Astrocyte of the cerebellum (primary cell): ENCODE data around the gene BMPR2.
"Not testable (repeated sequence)": the region's sequence is repeated elsewhere in the genome, so short reads cannot be mapped to it uniquely, and the experiment has no call there.

Experiments
- DNase-seq: peaks from one replicate; pipeline ENCODE4 v3.0.0-alpha.2; 2011; ENCODE audit warnings: low read depth
- H3K4me3 ChIP-seq: 2 replicates; pipeline ENCODE4 v1.5.1; 2011; ENCODE audit warnings: mild to moderate bottlenecking, low read depth, low read length, moderate library complexity
- in situ Hi-C: cut with HindIII; loops from 2 replicates; pipeline ENCODE4 v1.10.0; 2017; ENCODE audit warnings: low sequenced_read_pairs
- TF ChIP-seq, protein P1 (sequence below): IDR thresholded peaks from 2 replicates; pipeline ENCODE4 v1.5.1; 2012; ENCODE audit warnings: low read length, low read depth, moderate library complexity, mild to moderate bottlenecking; ENCODE audit errors: missing control alignments

BMPR2 gene

DNA sequence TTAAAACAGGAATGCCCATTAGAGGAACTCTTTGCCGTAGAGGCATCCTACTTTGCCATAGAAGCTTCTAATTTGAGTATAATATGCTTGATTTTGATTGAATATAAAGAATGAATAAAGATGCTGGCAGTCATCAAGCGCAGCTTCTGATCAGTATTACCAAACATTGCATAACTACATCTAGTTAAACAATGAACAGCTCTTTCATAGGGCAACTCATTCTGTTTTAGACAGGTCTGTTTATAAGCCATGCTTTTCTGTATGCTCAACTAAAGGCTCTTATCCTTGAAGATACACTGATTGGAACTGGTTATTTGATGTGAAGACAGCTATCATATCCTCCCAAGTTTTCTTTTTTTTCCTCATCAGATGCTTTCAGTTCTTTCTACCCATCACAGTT lies 136.0 kb downstream of the BMPR2 start:
- no peak overlapping the region for H3K4me3 ChIP-seq
- TF ChIP-seq, protein P1, sequence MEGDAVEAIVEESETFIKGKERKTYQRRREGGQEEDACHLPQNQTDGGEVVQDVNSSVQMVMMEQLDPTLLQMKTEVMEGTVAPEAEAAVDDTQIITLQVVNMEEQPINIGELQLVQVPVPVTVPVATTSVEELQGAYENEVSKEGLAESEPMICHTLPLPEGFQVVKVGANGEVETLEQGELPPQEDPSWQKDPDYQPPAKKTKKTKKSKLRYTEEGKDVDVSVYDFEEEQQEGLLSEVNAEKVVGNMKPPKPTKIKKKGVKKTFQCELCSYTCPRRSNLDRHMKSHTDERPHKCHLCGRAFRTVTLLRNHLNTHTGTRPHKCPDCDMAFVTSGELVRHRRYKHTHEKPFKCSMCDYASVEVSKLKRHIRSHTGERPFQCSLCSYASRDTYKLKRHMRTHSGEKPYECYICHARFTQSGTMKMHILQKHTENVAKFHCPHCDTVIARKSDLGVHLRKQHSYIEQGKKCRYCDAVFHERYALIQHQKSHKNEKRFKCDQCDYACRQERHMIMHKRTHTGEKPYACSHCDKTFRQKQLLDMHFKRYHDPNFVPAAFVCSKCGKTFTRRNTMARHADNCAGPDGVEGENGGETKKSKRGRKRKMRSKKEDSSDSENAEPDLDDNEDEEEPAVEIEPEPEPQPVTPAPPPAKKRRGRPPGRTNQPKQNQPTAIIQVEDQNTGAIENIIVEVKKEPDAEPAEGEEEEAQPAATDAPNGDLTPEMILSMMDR = no peak
- DNase-seq = no peak
- in situ Hi-C loops = no loop called here

DNA sequence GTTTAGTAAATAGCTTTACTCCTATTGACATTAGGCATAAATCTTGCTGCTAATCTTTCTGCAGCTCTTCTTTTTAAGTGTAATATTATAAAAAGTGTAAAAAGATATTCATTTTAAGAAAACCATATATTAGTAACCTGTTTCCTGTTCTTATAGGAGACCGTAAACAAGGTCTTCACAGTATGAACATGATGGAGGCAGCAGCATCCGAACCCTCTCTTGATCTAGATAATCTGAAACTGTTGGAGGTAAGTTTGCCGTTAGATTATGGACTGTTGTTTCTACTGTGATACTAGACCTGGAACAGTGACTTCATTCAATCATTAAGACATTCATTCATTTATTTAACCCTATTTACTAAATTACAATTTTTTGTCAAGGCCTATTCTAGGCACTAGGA lies 138.6 kb downstream of the BMPR2 start:
- no peak for DNase-seq
- TF ChIP-seq, protein P1 = no peak
- H3K4me3 ChIP-seq = no peak overlapping the region
- in situ Hi-C loops = no loop called here

DNA sequence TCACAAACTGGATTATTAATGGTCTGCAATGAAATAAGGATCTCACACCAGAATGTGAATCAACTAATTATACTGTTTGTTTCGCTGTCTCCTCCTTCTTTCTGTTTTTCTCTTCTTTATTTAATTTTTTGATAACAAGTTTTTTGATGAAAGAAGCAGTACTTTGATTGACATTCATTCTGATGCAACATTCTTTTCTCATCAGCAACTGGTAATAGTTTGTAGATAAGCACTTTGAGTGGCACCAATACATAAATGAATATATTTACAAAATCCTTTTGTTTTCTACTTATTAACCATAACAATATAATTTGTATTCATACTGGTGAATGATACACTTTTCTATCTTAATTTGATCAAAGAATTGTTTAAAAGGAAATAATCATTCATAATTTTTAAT lies 143.3 kb downstream of the BMPR2 start:
- DNase-seq = no peak
- in situ Hi-C loops = no loop called here
- no peak overlapping the region for H3K4me3 ChIP-seq
- TF ChIP-seq, protein P1 = no peak

DNA sequence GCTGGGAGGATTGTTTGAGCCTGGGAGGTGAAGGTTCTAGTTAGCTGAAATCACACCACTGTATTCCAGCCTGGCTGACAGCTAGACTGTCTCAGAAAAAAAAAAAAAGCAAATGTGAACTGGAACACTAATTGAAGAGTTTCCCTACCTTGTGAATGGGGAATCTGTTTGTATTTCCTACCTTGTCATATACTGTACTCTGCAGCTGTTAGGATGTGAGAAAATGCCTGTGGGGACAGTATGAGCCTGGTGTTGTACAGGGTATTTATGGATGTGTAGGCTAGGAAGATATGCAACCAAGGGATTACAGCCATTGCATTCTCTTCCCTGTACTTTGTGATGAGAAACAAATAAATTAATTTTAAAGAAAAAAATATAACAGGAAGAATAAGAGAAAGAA lies 145.3 kb downstream of the BMPR2 start:
- in situ Hi-C loops = no loop called here
- no peak overlapping the region for H3K4me3 ChIP-seq
- no peak for DNase-seq
- TF ChIP-seq, protein P1 = no peak

DNA sequence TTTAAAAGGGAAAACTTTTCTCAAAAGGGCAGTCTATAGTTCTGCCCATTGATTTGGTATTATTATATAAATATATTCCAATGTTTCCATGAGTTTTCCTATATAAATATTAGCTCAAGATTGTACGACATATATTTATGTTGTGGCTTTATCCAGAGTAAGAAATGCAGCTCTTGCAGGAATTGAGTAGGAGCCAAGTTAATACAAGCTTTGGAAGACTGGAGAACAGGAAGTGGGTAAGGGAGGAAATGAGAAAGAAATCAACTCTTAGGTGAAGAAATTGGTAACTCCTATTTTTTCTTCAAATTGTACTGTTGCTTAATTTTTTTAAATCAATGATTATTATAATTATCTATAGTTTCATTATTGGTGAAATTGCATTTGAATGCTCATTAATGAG lies 153.3 kb downstream of the BMPR2 start:
- TF ChIP-seq, protein P1 = no peak
- H3K4me3 ChIP-seq = no peak overlapping the region
- in situ Hi-C loops = no loop called here
- peak; percentile 60 for DNase-seq

DNA sequence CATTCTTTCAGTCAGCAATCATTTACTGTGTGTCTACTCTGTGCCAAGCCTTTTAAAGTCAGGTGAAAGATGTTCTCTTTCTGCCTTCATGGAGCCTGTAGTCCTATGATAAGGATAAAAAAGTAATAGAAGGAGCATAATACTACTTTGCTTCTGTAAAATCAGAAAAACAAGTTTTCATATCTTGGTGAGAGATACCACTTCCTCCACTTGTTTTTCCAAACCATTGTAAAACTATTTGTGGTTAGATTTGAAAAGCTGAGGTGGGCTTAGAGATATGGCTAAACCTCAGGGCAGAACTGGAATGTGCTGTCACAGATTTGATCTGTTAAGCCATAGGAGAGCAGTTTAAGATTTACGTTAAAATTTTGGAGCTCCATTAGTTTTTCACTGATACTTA lies 153.9 kb downstream of the BMPR2 start:
- in situ Hi-C loops = no loop called here
- no peak overlapping the region for H3K4me3 ChIP-seq
- peak; percentile 26 for DNase-seq
- TF ChIP-seq, protein P1 = no peak

DNA sequence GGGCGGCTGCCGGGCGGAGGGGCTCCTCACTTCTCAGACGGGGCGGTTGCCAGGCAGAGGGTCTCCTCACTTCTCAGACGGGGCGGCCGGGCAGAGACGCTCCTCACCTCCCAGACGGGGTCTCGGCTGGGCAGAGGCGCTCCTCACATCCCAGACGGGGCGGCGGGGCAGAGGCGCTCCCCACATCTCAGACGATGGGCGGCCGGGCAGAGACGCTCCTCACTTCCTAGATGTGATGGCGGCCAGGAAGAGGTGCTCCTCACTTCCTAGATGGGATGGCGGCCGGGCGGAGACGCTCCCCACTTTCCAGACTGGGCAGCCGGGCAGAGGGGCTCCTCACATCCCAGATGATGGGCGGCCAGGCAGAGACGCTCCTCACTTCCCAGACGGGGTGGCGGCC lies 159.2 kb downstream of the BMPR2 start:
- H3K4me3 ChIP-seq, DNase-seq, in situ Hi-C loops: not testable (repeated sequence)
